DOHH2 (cell line): ENCODE results near the gene GTPBP4.

Experiments
- H3F3A ChIP-seq: fragments of 200-600 bp; sonication (generic), shearing (Covaris generic); 2 replicates; pipeline ENCODE4 v1.6.0; 2016; ENCODE audit warnings: antibody characterized with exemption, mild to moderate bottlenecking; ENCODE audit not compliant: control insufficient read depth, insufficient read depth
- H3K27ac ChIP-seq: fragments of 200-600 bp; sonication (generic); 2 replicates; pipeline ENCODE4 v1.5.1; 2014; ENCODE audit warnings: low read depth, mild to moderate bottlenecking, low read length, moderate library complexity
- H3K27me3 ChIP-seq: fragments of 200-600 bp; sonication (generic); 2 replicates; pipeline ENCODE4 v1.6.1; 2014; ENCODE audit warnings: mild to moderate bottlenecking, low read length, mixed read lengths; ENCODE audit not compliant: control insufficient read depth
- H3K36me3 ChIP-seq: fragments of 200-600 bp; sonication (generic); 2 replicates; pipeline ENCODE4 v1.6.1; 2014; ENCODE audit warnings: mild to moderate bottlenecking, low read length, moderate library complexity, mixed read lengths; ENCODE audit not compliant: control insufficient read depth
- H3K4me1 ChIP-seq: fragments of 200-600 bp; sonication (generic); 2 replicates; pipeline ENCODE4 v1.6.1; 2014; ENCODE audit warnings: mild to moderate bottlenecking, low read length, mixed read lengths; ENCODE audit not compliant: control insufficient read depth
- H3K4me2 ChIP-seq: fragments of 200-600 bp; sonication (generic); 2 replicates; pipeline ENCODE4 v1.6.0; 2014; ENCODE audit warnings: mild to moderate bottlenecking, low read length, moderate library complexity
- H3K4me3 ChIP-seq: fragments of 200-600 bp; sonication (generic); 2 replicates; pipeline ENCODE4 v1.5.1; 2014; ENCODE audit warnings: mild to moderate bottlenecking, low read length, mixed read lengths
- H3K79me2 ChIP-seq: fragments of 200-600 bp; sonication (generic); 2 replicates; pipeline ENCODE4 v1.6.1; 2014; ENCODE audit warnings: mild to moderate bottlenecking, low read length, mixed read lengths; ENCODE audit not compliant: control insufficient read depth
- H3K9me2 ChIP-seq: fragments of 200-600 bp; sonication (generic); replicated peaks from 2 replicates; pipeline ENCODE4 v1.6.1; 2014; ENCODE audit warnings: mild to moderate bottlenecking, low read length, mixed read lengths; ENCODE audit not compliant: control insufficient read depth
- H3K9me3 ChIP-seq: fragments of 200-600 bp; sonication (generic); 2 replicates; pipeline ENCODE4 v1.6.1; 2014; ENCODE audit warnings: antibody characterized with exemption, low read length, mixed read lengths; ENCODE audit not compliant: control insufficient read depth, insufficient read depth
- H4K20me1 ChIP-seq: fragments of 200-600 bp; sonication (generic); 2 replicates; pipeline ENCODE4 v1.6.0; 2014; ENCODE audit warnings: low read depth, mild to moderate bottlenecking, antibody characterized with exemption, low read length, moderate library complexity; ENCODE audit not compliant: control insufficient read depth, insufficient read depth
- EZH2phosphoT487 ChIP-seq: fragments of 200-600 bp; sonication (generic); IDR thresholded peaks from 2 replicates; pipeline ENCODE4 v1.6.1; 2017; ENCODE audit warnings: borderline replicate concordance, mild to moderate bottlenecking, antibody characterized with exemption, low read length, moderate library complexity, mixed read lengths
- TF ChIP-seq, protein P1 (sequence below): fragments of 200-600 bp; sonication (generic); IDR thresholded peaks from one replicate; pipeline ENCODE4 v1.5.1; 2014; ENCODE audit warnings: antibody characterized with exemption, mild to moderate bottlenecking, low read depth, low read length; ENCODE audit not compliant: poor library complexity, severe bottlenecking

GTPBP4 gene

DNA sequence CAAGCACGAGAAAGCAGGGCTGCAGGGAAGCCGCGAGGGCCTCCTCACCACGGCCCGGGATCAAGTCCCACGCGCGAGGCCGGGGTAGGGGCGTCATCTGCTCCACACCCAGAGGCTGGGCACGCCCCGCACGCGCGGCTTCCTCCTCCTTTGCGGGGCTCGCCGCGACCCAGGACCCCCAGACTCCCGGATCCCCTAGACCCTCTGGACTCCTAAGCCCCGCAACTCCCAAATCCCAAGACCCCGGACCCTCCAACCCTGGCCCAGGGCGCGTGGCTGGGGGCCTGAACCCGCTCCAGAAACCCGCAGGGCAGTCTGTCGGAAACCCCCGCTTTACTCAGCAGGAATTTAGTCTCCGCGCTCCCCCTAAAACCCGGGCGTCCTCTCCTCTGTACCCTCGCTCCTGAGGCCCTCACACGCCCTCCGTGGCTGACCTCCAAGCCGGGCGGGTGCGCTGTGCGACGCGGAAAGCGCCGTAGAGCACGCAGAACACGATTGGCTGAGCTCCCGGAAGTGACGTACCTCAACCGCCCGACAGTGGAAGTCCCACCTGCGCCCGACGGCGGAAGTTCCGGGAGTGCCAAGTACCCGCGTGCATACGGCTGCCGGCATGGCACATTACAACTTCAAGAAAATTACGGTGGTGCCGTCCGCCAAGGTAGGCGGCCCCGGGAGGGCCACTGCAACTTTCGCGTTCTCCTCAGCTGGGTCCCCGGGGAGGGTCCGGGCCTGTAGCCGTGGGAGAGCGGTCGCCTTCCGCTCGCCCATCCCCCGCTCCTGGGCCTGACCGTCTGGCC is at the start of gene GTPBP4:
GTPBP4 (plus strand) TSS at position 565 of the 797 bp plus-strand sequence; CDS start at position 611, 46 bp downstream.
- Histone ChIP-seq H4K20me1 (peaks cover 29% of the 10 kb centered on the region), H3K4me1 (peaks cover 30% of the 10 kb centered on the region), H3K36me3 (peaks cover 33% of the 10 kb centered on the region), H3K27me3 (no peaks in the 10 kb centered on the region), H3K9me3 (no peaks in the 10 kb centered on the region), H3K79me2 (peaks cover 61% of the 10 kb centered on the region), H3K4me2 (peak within 1 kb of the TSS; percentile 88), H3K27ac (peak within 1 kb of the TSS; percentile 40), H3K4me3 (peak within 1 kb of the TSS; percentile 80), H3K9me2 (no peaks in the 10 kb centered on the region), H3F3A (peaks cover 5% of the 10 kb centered on the region; the same call in 1 of the 2 replicates)
- TF ChIP-seq EZH2phosphoT487 = no peak
- TF ChIP-seq, protein P1, sequence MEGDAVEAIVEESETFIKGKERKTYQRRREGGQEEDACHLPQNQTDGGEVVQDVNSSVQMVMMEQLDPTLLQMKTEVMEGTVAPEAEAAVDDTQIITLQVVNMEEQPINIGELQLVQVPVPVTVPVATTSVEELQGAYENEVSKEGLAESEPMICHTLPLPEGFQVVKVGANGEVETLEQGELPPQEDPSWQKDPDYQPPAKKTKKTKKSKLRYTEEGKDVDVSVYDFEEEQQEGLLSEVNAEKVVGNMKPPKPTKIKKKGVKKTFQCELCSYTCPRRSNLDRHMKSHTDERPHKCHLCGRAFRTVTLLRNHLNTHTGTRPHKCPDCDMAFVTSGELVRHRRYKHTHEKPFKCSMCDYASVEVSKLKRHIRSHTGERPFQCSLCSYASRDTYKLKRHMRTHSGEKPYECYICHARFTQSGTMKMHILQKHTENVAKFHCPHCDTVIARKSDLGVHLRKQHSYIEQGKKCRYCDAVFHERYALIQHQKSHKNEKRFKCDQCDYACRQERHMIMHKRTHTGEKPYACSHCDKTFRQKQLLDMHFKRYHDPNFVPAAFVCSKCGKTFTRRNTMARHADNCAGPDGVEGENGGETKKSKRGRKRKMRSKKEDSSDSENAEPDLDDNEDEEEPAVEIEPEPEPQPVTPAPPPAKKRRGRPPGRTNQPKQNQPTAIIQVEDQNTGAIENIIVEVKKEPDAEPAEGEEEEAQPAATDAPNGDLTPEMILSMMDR = peak; percentile 77

DNA sequence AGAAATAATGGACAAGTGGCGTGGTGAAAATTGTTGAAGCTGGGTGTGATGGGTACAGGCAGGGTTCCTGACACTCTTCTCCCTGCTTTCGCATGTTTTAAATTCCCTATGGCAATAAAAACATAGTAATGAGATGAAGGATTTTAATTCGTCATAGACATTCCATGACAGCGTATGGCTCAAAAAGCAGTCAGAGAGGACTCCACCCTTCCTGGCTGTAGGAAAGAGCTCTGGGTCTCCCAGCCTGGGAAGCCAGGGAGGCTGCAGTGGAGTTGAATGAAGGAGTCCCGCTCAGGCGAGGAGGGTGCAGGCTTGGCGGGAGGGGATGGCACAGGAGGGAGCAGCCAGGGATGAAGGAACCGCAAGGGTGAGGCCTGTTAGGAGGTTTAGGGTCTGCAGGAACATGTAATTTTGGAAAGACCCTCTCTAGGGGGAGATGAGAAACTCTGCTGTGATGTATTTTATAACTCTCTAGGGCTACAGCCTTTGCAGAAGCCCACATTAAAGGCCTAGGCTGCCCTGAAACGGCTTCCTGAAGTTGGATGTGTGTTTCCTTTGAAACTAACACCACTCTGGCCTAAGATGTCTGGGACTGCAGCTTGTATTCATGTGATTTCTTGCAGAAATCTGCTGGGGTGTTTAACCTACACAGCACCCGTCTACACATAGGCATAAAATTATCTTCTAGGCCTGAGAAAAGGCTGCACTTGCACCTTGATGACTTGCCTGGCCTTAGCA is 49.1 kb upstream of the GTPBP4 start:
- no peaks in the 10 kb centered on the region for H4K20me1 ChIP-seq
- H3K79me2 ChIP-seq = no peaks in the 10 kb centered on the region
- H3K36me3 ChIP-seq = no peaks in the 10 kb centered on the region
- no peaks in the 10 kb centered on the region for H3K9me2 ChIP-seq
- TF ChIP-seq, protein P1 = no peak
- no peak for TF ChIP-seq EZH2phosphoT487
- peaks cover 41% of the 10 kb centered on the region for H3K4me1 ChIP-seq
- no peaks in the 10 kb centered on the region for H3F3A ChIP-seq
- no peaks in the 10 kb centered on the region for H3K9me3 ChIP-seq
- no peak overlapping the region for H3K4me2 ChIP-seq
- H3K27me3 ChIP-seq = peaks cover under 1% of the 10 kb centered on the region; the same call in 1 of the 2 replicates
- no peak overlapping the region for H3K4me3 ChIP-seq
- H3K27ac ChIP-seq = no peak overlapping the region

DNA sequence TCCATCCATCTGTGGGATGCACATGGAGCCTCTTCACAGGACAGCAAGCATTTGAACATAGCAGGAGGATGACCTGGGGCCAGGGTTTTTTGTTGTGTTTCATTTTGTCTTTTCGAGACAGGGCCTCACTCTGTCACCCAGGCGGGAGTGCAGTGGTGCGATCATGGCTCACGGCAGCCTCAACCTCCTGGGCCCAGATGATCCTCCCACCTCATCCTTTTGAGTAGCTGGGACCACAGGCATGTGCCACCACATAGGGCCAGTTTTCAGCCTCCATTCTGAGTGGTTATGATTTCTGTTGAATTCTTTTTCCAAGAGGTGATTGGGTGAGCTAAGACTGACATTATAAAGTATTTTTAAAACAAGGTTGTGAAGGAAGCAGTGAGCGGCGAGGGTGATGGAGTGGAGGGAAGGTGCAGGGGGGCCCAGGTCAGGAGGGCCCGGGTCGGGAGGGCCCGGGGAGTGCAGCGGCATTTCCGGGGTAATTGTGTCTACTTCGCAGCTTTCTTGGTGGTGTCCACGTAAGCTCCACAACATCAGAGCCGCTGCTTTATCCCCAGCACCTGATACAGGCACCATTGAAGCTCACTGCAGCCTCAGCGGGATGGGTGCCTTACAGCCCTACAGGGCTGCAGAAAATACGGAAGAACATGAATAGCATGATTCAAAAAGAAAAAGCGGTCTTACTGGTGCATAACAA is 44.8 kb upstream of the GTPBP4 start:
- TF ChIP-seq EZH2phosphoT487 = no peak
- TF ChIP-seq, protein P1 = no peak
- no peaks in the 10 kb centered on the region for H3F3A ChIP-seq
- no peaks in the 10 kb centered on the region for H3K79me2 ChIP-seq
- H3K9me2 ChIP-seq = no peaks in the 10 kb centered on the region
- H3K27me3 ChIP-seq = peaks cover 4% of the 10 kb centered on the region; the same call in 1 of the 2 replicates
- H3K27ac ChIP-seq = no peak overlapping the region
- H3K4me3 ChIP-seq = no peak overlapping the region
- no peaks in the 10 kb centered on the region for H3K9me3 ChIP-seq
- H3K36me3 ChIP-seq = no peaks in the 10 kb centered on the region
- H3K4me2 ChIP-seq = peak overlapping the region; percentile 22; the same call in 1 of the 2 replicates
- H4K20me1 ChIP-seq = no peaks in the 10 kb centered on the region
- H3K4me1 ChIP-seq = peaks cover 17% of the 10 kb centered on the region
